ENCODE data around the gene CDC42. TPM values are rescaled to one million over a fixed set of nuclear protein-coding genes. Genes with fewer than 3 reads are reported as not detected.

The CDC42 gene
- total RNA-seq, 4 donors from 2014 or later = 120 to 187 (median 171) TPM

- H3K4me3 ChIP-seq = no peak overlapping the region
- WGBS, 2 donors = 43 to 65% methylated on average over 1 of the region's 1 CpG
- H3K27me3 ChIP-seq = no peaks in the 10 kb centered on the region
- DNase-seq (ENCODE audit: low spot score in 2 of 2) = no peak
- no peak overlapping the region for H3K27ac ChIP-seq
- peaks cover 0 to 39% (median 10%) of the 10 kb centered on the region in 3 donors for H3K36me3 ChIP-seq
- H3K4me1 ChIP-seq = peaks cover 0 to 27% (median 6%) of the 10 kb centered on the region in 4 donors
- no peaks in the 10 kb centered on the region for H3K9me3 ChIP-seq
- TF ChIP-seq CTCF (IDR thresholded peaks at IDR 0.05) (no peak), POLR2A (IDR thresholded peaks at IDR 0.05) (no peak), EP300 (IDR thresholded peaks at IDR 0.05) (no peak)
Measured at GRCh38 chr1:22101199-22101598, 48.7 kb downstream of the CDC42 start.

- H3K4me1 ChIP-seq = peaks cover 0 to 32% (median 6%) of the 10 kb centered on the region in 4 donors
- H3K4me3 ChIP-seq = no peak overlapping the region
- no peaks in the 10 kb centered on the region for H3K27me3 ChIP-seq
- DNase-seq (ENCODE audit: low spot score in 2 of 2) = no peak
- no peaks in the 10 kb centered on the region for H3K9me3 ChIP-seq
- peaks cover 0 to 31% (median 5%) of the 10 kb centered on the region in 3 donors for H3K36me3 ChIP-seq
- WGBS, 2 donors = 77 to 87% methylated on average over 8 of the region's 8 CpGs
- TF ChIP-seq EP300 (IDR thresholded peaks at IDR 0.05) (no peak), POLR2A (IDR thresholded peaks at IDR 0.05) (no peak), CTCF (IDR thresholded peaks at IDR 0.05) (no peak)
- no peak overlapping the region for H3K27ac ChIP-seq
Measured at GRCh38 chr1:22101995-22102394, 49.5 kb downstream of the CDC42 start.

GRCh38 chr1:22102746-22103145, 50.2 kb downstream of the CDC42 start:
- no peak for DNase-seq (ENCODE audit: low spot score in 2 of 2)
- no peak overlapping the region for H3K27ac ChIP-seq
- peaks cover 0 to 37% (median 6%) of the 10 kb centered on the region in 4 donors for H3K4me1 ChIP-seq
- TF ChIP-seq POLR2A (IDR thresholded peaks at IDR 0.05) (no peak), EP300 (IDR thresholded peaks at IDR 0.05) (no peak), CTCF (IDR thresholded peaks at IDR 0.05) (no peak)
- H3K27me3 ChIP-seq = no peaks in the 10 kb centered on the region
- 74 to 84% methylated on average over 3 of the region's 3 CpGs for WGBS, 2 donors
- no peaks in the 10 kb centered on the region for H3K9me3 ChIP-seq
- no peak overlapping the region for H3K4me3 ChIP-seq
- peaks cover 0 to 28% (median 5%) of the 10 kb centered on the region in 3 donors for H3K36me3 ChIP-seq

GRCh38 chr1:22104094-22104493, 51.6 kb downstream of the CDC42 start:
- 76 to 77% methylated on average over 6 of the region's 6 CpGs for WGBS, 2 donors
- H3K27ac ChIP-seq = no peak overlapping the region
- peaks cover 0 to 14% (median 0%) of the 10 kb centered on the region in 3 donors for H3K36me3 ChIP-seq
- H3K27me3 ChIP-seq = no peaks in the 10 kb centered on the region
- no peak overlapping the region for H3K4me3 ChIP-seq
- no peak for DNase-seq (ENCODE audit: low spot score in 2 of 2)
- TF ChIP-seq EP300 (IDR thresholded peaks at IDR 0.05) = no peak
- TF ChIP-seq CTCF (IDR thresholded peaks at IDR 0.05) = no peak
- TF ChIP-seq POLR2A (IDR thresholded peaks at IDR 0.05) = no peak
- H3K9me3 ChIP-seq = no peaks in the 10 kb centered on the region
- peaks cover 0 to 49% (median 16%) of the 10 kb centered on the region in 4 donors for H3K4me1 ChIP-seq

- Histone ChIP-seq H3K4me3 (no peak overlapping the region), H3K27me3 (no peaks in the 10 kb centered on the region), H3K9me3 (no peaks in the 10 kb centered on the region), H3K27ac (no peak overlapping the region), H3K36me3 (peaks cover 0 to 8% (median 0%) of the 10 kb centered on the region in 3 donors), H3K4me1 (peaks cover 0 to 45% (median 17%) of the 10 kb centered on the region in 4 donors)
- WGBS, 2 donors = 89 to 94% methylated on average over 6 of the region's 6 CpGs
- TF ChIP-seq CTCF (IDR thresholded peaks at IDR 0.05) = no peak
- TF ChIP-seq EP300 (IDR thresholded peaks at IDR 0.05) = no peak
- no peak for TF ChIP-seq POLR2A (IDR thresholded peaks at IDR 0.05)
- DNase-seq (ENCODE audit: low spot score in 2 of 2) = no peak
Measured at GRCh38 chr1:22104865-22105437, 52.4 kb downstream of the CDC42 start.
